GM12874 (cell line): ENCODE results near the gene RYK.

Experiments
- TF ChIP-seq, protein P1 (sequence below): IDR thresholded peaks from 2 replicates; pipeline ENCODE4 v1.5.1; 2011; ENCODE audit warnings: low read depth, mild to moderate bottlenecking, control low read depth, low read length, moderate library complexity; ENCODE audit not compliant: insufficient read depth

The RYK gene

DNA sequence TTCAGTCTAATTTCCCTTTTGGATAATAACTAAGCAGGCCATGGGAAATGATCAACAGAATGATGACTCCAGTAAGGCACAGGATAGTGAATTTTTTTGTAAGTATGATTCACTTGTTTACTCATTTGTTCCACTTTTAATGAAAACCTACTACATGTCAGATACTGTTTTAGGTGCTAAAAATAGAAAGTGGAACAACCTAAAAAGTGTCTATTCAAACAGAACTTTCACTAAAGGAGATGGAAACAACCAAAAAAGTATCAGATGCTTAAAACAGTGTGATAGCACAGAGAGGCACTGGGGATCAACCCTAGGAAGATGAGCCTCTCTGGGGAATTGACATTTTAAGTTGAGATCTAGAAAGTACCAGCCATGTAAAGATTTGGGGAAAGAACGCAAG, 11.1 kb downstream of the RYK start:
- TF ChIP-seq, protein P1, sequence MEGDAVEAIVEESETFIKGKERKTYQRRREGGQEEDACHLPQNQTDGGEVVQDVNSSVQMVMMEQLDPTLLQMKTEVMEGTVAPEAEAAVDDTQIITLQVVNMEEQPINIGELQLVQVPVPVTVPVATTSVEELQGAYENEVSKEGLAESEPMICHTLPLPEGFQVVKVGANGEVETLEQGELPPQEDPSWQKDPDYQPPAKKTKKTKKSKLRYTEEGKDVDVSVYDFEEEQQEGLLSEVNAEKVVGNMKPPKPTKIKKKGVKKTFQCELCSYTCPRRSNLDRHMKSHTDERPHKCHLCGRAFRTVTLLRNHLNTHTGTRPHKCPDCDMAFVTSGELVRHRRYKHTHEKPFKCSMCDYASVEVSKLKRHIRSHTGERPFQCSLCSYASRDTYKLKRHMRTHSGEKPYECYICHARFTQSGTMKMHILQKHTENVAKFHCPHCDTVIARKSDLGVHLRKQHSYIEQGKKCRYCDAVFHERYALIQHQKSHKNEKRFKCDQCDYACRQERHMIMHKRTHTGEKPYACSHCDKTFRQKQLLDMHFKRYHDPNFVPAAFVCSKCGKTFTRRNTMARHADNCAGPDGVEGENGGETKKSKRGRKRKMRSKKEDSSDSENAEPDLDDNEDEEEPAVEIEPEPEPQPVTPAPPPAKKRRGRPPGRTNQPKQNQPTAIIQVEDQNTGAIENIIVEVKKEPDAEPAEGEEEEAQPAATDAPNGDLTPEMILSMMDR: no peak

- TF ChIP-seq, protein P1: no peak
Measured at GRCh38 chr3:134237454-134238145, 13.1 kb downstream of the RYK start.

- TF ChIP-seq, protein P1: no peak
Measured at GRCh38 chr3:134236505-134237170, 14.0 kb downstream of the RYK start.

- TF ChIP-seq, protein P1: no peak
Measured at GRCh38 chr3:134235577-134236076, 15.0 kb downstream of the RYK start.

GRCh38 chr3:134232951-134233350, 17.7 kb downstream of the RYK start:
- TF ChIP-seq, protein P1: no peak

DNA sequence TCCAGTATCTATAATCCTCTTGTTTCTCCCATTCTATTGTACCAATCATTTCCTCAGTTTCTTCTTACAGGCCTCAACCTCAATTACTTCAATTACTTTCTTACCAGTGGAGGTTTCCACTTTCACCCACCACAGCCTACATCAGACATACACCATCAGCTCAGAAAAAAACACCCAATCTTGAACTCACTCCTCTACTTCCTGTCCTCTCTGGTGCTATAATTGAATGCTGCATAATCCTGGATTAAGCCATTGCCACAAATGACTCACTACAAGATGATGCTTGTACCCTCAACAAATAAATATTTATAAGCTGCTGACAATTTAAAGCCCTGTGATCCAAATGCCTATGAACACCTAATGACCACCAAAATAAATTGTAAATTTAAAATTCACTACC, 18.5 kb downstream of the RYK start:
- TF ChIP-seq, protein P1: no peak

DNA sequence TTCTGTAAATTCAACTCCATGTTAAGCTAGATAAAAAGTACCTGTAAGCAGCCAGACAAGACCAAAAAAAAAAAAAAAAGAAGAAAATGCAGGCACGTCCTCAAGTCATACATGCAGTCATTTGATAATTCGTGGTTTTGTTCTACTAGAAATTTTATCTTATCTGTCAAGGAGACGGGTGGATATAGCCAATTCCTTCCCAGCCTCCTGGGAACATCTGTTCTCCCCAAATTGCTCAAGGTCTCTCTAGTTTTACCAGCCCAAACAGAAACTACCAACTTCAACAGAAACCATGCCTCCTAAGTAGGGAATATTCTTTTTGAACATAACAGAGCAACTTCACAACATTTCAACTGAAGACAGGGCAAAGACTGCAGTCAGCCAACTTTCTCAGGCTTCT, 19.5 kb downstream of the RYK start:
- TF ChIP-seq, protein P1: no peak
